HG02970 (cell line): ENCODE results near the gene LTBP2.
"Not testable (repeated sequence)": the region's sequence is repeated elsewhere in the genome, so short reads cannot be mapped to it uniquely, and the experiment has no call there.

Experiments
- ATAC-seq: cut with Tn5 transposase; IDR thresholded peaks from one replicate; pipeline ENCODE4 v1.9.1; 2021; ENCODE audit warnings: mild to moderate bottlenecking, moderate library complexity, moderate number of reproducible peaks; ENCODE audit not compliant: unreplicated experiment, low FRiP score

The LTBP2 gene

GRCh38 chr14:74464785-74465184 lies 147.3 kb downstream of the LTBP2 start:
- no peak for ATAC-seq

GRCh38 chr14:74463697-74464096 lies 148.3 kb downstream of the LTBP2 start:
- no peak for ATAC-seq

- ATAC-seq, result no peak
These were observed 149.0 kb downstream of the LTBP2 start for GRCh38 chr14:74462993-74463392.

GRCh38 chr14:74459976-74460375 lies 152.1 kb downstream of the LTBP2 start:
- no peak for ATAC-seq

GRCh38 chr14:74459289-74459946 lies 152.6 kb downstream of the LTBP2 start:
- no peak for ATAC-seq

GRCh38 chr14:74457565-74457895 lies 154.5 kb downstream of the LTBP2 start:
- ATAC-seq, result no peak

- no peak for ATAC-seq
These were observed 155.1 kb downstream of the LTBP2 start for GRCh38 chr14:74456684-74457564.

- not testable (repeated sequence) for ATAC-seq
These were observed 157.6 kb downstream of the LTBP2 start for GRCh38 chr14:74454397-74454796.
